ENCODE data around the gene CD72. TPM values are rescaled to one million over a fixed set of nuclear protein-coding genes. Genes with fewer than 3 reads are reported as not detected.
"Not testable (repeated sequence)": the region's sequence is repeated elsewhere in the genome, so short reads cannot be mapped to it uniquely, and the experiment has no call there.

CD72 gene
- total RNA-seq, 1 donor = 2.9 TPM

GRCh38 chr9:35649431-35650340, 31.5 kb upstream of the CD72 start:
- H3K4me1 ChIP-seq (ENCODE audit: insufficient read depth, low read length) = peaks cover 61% of the 10 kb centered on the region
- H3K4me2 ChIP-seq (ENCODE audit: insufficient read depth, low read length) = no peak overlapping the region

GRCh38 chr9:35646533-35647265, 28.5 kb upstream of the CD72 start:
- TF ChIP-seq CTCF (IDR thresholded peaks at IDR 0.05; ENCODE audit: extremely low read depth, low read depth, low read length) = peak; percentile 88
- peaks cover 55% of the 10 kb centered on the region for H3K4me1 ChIP-seq (ENCODE audit: insufficient read depth, low read length)

More at GRCh38 chr9:35649431-35650340, 31.5 kb upstream of the CD72 start:
- Histone ChIP-seq H3K9me3 (ENCODE audit: low read depth, low read length) (no peaks in the 10 kb centered on the region), H4K20me1 (ENCODE audit: insufficient read depth, low read length) (no peaks in the 10 kb centered on the region), H3K27ac (ENCODE audit: low read depth, low read length) (peak overlapping the region; percentile 69), H3K4me3 (ENCODE audit: insufficient read depth, low read length) (no peak overlapping the region), H3K27me3 (ENCODE audit: insufficient read depth, low read length) (no peaks in the 10 kb centered on the region), H2AFZ (ENCODE audit: low read length) (peak overlapping the region; percentile 81), H3K79me2 (ENCODE audit: insufficient read depth, low read length) (no peaks in the 10 kb centered on the region), H3K36me3 (ENCODE audit: insufficient read depth, low read length) (no peaks in the 10 kb centered on the region)
- peak; percentile 83 for DNase-seq (ENCODE audit: insufficient read length, low spot score, missing footprints)
- TF ChIP-seq CTCF (IDR thresholded peaks at IDR 0.05; ENCODE audit: extremely low read depth, low read depth, low read length) = no peak

GRCh38 chr9:35646153-35646532, 27.9 kb upstream of the CD72 start:
- Histone ChIP-seq H3K27me3 (ENCODE audit: insufficient read depth, low read length) (no peaks in the 10 kb centered on the region), H2AFZ (ENCODE audit: low read length) (peak overlapping the region; percentile 80), H3K36me3 (ENCODE audit: insufficient read depth, low read length) (no peaks in the 10 kb centered on the region), H3K4me1 (ENCODE audit: insufficient read depth, low read length) (peaks cover 55% of the 10 kb centered on the region), H3K79me2 (ENCODE audit: insufficient read depth, low read length) (no peaks in the 10 kb centered on the region), H3K9me3 (ENCODE audit: low read depth, low read length) (no peaks in the 10 kb centered on the region), H3K4me3 (ENCODE audit: insufficient read depth, low read length) (peak overlapping the region; percentile 76), H3K4me2 (ENCODE audit: insufficient read depth, low read length) (peak overlapping the region; percentile 89), H3K27ac (ENCODE audit: low read depth, low read length) (peak overlapping the region; percentile 95), H4K20me1 (ENCODE audit: insufficient read depth, low read length) (no peaks in the 10 kb centered on the region)
- DNase-seq (ENCODE audit: insufficient read length, low spot score, missing footprints) = no peak
- no peak for TF ChIP-seq CTCF (IDR thresholded peaks at IDR 0.05; ENCODE audit: extremely low read depth, low read depth, low read length)

More at GRCh38 chr9:35646533-35647265, 28.5 kb upstream of the CD72 start:
- Histone ChIP-seq H3K79me2 (ENCODE audit: insufficient read depth, low read length) (no peaks in the 10 kb centered on the region), H3K27ac (ENCODE audit: low read depth, low read length) (peak overlapping the region; percentile 95), H3K36me3 (ENCODE audit: insufficient read depth, low read length) (no peaks in the 10 kb centered on the region), H4K20me1 (ENCODE audit: insufficient read depth, low read length) (no peaks in the 10 kb centered on the region), H3K9me3 (ENCODE audit: low read depth, low read length) (no peaks in the 10 kb centered on the region), H3K4me3 (ENCODE audit: insufficient read depth, low read length) (peak overlapping the region; percentile 76), H2AFZ (ENCODE audit: low read length) (peak overlapping the region; percentile 90), H3K4me2 (ENCODE audit: insufficient read depth, low read length) (peak overlapping the region; percentile 89), H3K27me3 (ENCODE audit: insufficient read depth, low read length) (no peaks in the 10 kb centered on the region)
- DNase-seq (ENCODE audit: insufficient read length, low spot score, missing footprints) = peak; percentile 97

- Histone ChIP-seq H3K4me3 (ENCODE audit: insufficient read depth, low read length) (peak overlapping the region; percentile 76), H3K4me2 (ENCODE audit: insufficient read depth, low read length) (peak overlapping the region; percentile 89), H3K4me1 (ENCODE audit: insufficient read depth, low read length) (peaks cover 55% of the 10 kb centered on the region), H3K27ac (ENCODE audit: low read depth, low read length) (peak overlapping the region; percentile 95)
- not testable (repeated sequence) for H3K27me3 ChIP-seq (ENCODE audit: insufficient read depth, low read length); H2AFZ ChIP-seq (ENCODE audit: low read length); H3K36me3 ChIP-seq (ENCODE audit: insufficient read depth, low read length); H4K20me1 ChIP-seq (ENCODE audit: insufficient read depth, low read length); H3K9me3 ChIP-seq (ENCODE audit: low read depth, low read length); DNase-seq (ENCODE audit: insufficient read length, low spot score, missing footprints); H3K79me2 ChIP-seq (ENCODE audit: insufficient read depth, low read length)
These were observed 27.5 kb upstream of the CD72 start for GRCh38 chr9:35645736-35646135.

All from osteoblast (primary cell).